ENCODE data around the gene DNAJC4.

DNA sequence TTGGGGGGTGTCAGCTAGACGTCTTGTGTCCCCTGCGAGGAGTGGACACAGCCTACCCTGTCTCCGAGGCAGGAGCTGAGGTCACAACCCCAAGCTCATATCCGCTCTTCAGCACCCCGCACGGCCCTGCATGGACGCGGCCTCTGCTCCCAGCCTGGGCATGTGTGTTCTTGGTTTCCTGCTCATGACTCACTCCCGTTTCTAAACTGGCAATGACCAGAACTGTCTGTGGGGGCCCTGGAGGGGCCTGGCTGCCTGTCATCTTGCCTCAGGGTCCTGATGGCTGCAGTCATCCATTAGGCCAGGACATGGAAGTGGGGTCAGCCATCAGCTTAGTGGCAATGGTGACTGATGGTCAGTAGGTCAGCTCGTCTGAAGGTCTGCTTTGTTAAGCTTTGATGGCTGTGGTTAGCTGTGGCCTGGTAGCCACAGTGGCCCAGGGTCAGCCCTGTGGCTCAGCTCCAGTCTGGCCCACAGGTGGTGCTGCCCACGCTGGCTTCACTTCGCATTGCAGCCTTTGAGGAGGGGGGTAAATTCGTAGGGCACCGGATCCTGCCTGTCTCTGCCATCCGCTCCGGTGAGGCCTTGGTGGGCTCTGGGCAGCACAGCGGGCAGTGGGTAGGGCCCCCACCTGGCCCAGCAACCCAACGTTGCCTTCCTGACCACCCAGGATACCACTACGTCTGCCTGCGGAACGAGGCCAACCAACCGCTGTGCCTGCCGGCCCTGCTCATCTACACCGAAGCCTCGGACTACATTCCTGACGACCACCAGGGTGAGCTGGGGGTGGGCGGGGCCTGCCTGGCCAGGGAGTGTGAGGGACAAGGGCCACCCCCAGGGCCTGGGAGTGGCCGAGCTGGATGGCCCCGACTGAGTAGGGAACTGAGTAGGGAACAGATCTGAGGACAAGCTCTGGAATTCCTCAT lies 32.9 kb downstream of the DNAJC4 start:
- TF ChIP-seq, protein P1, sequence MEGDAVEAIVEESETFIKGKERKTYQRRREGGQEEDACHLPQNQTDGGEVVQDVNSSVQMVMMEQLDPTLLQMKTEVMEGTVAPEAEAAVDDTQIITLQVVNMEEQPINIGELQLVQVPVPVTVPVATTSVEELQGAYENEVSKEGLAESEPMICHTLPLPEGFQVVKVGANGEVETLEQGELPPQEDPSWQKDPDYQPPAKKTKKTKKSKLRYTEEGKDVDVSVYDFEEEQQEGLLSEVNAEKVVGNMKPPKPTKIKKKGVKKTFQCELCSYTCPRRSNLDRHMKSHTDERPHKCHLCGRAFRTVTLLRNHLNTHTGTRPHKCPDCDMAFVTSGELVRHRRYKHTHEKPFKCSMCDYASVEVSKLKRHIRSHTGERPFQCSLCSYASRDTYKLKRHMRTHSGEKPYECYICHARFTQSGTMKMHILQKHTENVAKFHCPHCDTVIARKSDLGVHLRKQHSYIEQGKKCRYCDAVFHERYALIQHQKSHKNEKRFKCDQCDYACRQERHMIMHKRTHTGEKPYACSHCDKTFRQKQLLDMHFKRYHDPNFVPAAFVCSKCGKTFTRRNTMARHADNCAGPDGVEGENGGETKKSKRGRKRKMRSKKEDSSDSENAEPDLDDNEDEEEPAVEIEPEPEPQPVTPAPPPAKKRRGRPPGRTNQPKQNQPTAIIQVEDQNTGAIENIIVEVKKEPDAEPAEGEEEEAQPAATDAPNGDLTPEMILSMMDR (IDR thresholded peaks at IDR 0.05; ENCODE audit: low read depth, low read length): no peak
- TF ChIP-seq POLR2A (IDR thresholded peaks at IDR 0.05; ENCODE audit: extremely low read depth, insufficient read length): no peak
